ENCODE data around the gene CBY2.

DNA sequence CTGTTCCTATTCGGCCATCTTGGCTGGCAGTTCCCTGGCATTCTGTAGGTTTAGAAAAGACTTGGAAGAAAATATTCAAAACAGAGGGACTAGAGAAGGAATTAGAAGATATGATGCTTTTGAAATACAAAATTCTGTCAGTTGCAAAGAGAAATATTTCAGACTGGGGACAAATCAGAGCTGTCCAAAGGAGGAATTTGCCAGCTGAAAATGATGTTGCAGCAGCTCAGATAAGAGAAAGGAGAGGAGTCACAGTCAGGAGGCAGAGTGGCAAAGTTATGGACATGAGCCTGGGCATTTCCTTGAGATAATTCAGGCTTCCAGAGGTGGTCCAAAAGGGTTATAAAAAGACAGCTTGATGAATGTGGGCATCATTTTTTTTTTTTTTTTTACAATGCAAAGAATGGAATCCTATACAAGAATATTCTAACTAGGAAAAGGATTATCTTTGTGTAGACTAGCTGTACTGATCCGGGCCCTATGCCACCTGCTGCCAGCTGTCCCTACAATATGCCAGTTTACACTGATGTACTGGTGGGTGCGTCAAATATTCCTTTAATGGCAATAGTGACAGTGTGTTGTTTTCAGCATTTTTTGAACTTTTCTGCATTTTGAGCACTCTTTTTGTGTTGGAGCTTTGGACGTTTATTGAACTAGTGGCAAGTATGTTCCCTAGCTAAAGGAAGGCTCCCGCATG, 31.8 kb upstream of the CBY2 start:
- TF ChIP-seq, protein P1, sequence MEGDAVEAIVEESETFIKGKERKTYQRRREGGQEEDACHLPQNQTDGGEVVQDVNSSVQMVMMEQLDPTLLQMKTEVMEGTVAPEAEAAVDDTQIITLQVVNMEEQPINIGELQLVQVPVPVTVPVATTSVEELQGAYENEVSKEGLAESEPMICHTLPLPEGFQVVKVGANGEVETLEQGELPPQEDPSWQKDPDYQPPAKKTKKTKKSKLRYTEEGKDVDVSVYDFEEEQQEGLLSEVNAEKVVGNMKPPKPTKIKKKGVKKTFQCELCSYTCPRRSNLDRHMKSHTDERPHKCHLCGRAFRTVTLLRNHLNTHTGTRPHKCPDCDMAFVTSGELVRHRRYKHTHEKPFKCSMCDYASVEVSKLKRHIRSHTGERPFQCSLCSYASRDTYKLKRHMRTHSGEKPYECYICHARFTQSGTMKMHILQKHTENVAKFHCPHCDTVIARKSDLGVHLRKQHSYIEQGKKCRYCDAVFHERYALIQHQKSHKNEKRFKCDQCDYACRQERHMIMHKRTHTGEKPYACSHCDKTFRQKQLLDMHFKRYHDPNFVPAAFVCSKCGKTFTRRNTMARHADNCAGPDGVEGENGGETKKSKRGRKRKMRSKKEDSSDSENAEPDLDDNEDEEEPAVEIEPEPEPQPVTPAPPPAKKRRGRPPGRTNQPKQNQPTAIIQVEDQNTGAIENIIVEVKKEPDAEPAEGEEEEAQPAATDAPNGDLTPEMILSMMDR (IDR thresholded peaks at IDR 0.05): no peak
- TF ChIP-seq EP300 (IDR thresholded peaks at IDR 0.05): no peak
- TF ChIP-seq POLR2AphosphoS5 (IDR thresholded peaks at IDR 0.05): no peak

Data from gastroesophageal sphincter (tissue), 3 donors.